SK-N-SH (cell line): ENCODE measurements around the gene NPAS3.

Experiments used
- EP300 ChIP-seq, 2 experiments: IDR thresholded peaks; 2 replicates each; pipeline versions ENCODE4 v1.4.0 to v1.6.1; 2012; ENCODE audit warnings: borderline replicate concordance in 1 of 2, low read depth in 1 of 2, low read length in 1 of 2
- GABPA ChIP-seq: IDR thresholded peaks from 2 replicates; pipeline ENCODE4 v1.4.0; 2012; ENCODE audit warnings: low read depth, mild to moderate bottlenecking
- MXI1 ChIP-seq: IDR thresholded peaks from 2 replicates; pipeline ENCODE4 v1.6.1; 2012; ENCODE audit warnings: mild to moderate bottlenecking, low read depth, low read length, improper control_type of control experiment
- RAD21 ChIP-seq: IDR thresholded peaks from 2 replicates; pipeline ENCODE4 v1.6.1; 2012; ENCODE audit warnings: mild to moderate bottlenecking, low read length
- SIN3A ChIP-seq: IDR thresholded peaks from 2 replicates; pipeline ENCODE4 v1.6.1; 2012; ENCODE audit warnings: low read depth, mild to moderate bottlenecking, low read length, moderate library complexity, borderline replicate concordance
- TAF1 ChIP-seq: IDR thresholded peaks from 2 replicates; pipeline ENCODE4 v1.6.1; 2012; ENCODE audit warnings: low read depth, mild to moderate bottlenecking, low read length, moderate library complexity, borderline replicate concordance
- TF ChIP-seq, protein P1 (sequence below): fragments of 200-600 bp; sonication (generic); IDR thresholded peaks from 2 replicates; pipeline ENCODE4 v1.6.1; 2017; ENCODE audit warnings: antibody characterized with exemption, mild to moderate bottlenecking, moderate library complexity

DNA sequence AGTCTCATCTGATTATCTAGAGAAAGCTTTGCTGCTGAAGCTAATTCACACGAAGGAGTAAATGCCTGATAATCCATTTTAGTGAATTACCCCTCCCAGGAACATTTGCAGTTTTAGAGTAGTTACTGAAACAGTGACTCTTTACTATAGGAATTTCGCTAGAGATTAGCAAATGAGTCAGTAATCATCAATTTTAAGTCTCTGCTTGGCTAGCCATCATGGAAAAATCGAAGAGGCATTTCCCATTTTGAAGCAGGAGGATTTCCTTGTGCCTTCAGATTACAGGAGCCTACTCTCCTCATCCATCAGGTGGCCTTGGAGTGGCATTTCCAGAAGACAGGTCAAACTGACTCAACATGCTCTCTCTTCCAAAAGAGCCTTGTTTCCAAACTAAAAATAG lies 857.7 kb downstream of the NPAS3 start:
- TF ChIP-seq SIN3A (no peak), TAF1 (no peak), GABPA (no peak), MXI1 (no peak), EP300 (IDR thresholded peaks at IDR 0.05; ENCODE audit: borderline replicate concordance in 1 of 2, low read depth in 1 of 2, low read length in 1 of 2) (peak in 1 of 2 experiments; percentile 17; a peak in 1 of 4 replicates), RAD21 (no peak)
- TF ChIP-seq, protein P1, sequence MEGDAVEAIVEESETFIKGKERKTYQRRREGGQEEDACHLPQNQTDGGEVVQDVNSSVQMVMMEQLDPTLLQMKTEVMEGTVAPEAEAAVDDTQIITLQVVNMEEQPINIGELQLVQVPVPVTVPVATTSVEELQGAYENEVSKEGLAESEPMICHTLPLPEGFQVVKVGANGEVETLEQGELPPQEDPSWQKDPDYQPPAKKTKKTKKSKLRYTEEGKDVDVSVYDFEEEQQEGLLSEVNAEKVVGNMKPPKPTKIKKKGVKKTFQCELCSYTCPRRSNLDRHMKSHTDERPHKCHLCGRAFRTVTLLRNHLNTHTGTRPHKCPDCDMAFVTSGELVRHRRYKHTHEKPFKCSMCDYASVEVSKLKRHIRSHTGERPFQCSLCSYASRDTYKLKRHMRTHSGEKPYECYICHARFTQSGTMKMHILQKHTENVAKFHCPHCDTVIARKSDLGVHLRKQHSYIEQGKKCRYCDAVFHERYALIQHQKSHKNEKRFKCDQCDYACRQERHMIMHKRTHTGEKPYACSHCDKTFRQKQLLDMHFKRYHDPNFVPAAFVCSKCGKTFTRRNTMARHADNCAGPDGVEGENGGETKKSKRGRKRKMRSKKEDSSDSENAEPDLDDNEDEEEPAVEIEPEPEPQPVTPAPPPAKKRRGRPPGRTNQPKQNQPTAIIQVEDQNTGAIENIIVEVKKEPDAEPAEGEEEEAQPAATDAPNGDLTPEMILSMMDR: no peak
